Measurements from ENCODE around the gene HMGCS1. TPM values are rescaled to one million over a fixed set of nuclear protein-coding genes. Genes with fewer than 3 reads are reported as not detected.

Gene HMGCS1
- polyA plus RNA-seq, 1 donor from 2014 or later, result 498 TPM

DNA sequence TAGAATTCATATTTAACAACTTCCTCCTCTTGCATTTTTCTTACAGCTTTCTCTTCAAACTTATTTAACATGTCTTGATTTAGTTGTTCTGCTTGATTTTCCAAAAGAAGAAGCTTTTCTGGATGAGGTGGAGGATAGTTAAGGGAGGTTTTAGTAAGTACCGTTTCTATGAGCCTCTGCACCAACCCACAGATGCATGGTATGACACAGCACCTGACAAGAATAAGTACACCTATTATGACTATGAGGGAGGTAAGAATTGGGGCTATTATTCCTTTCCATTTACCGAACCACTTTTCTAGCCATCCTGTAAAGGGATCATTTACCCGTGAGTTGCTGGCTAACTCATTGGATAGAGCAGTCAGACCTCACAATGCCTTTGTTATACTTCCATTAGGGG lies 2.5 kb upstream of the HMGCS1 start:
- H3K9me2 ChIP-seq (ENCODE audit: insufficient read depth, low read length), result no peaks in the 10 kb centered on the region
- H4K20me1 ChIP-seq (ENCODE audit: insufficient read depth), result peaks cover 6% of the 10 kb centered on the region
- TF ChIP-seq, protein P1, sequence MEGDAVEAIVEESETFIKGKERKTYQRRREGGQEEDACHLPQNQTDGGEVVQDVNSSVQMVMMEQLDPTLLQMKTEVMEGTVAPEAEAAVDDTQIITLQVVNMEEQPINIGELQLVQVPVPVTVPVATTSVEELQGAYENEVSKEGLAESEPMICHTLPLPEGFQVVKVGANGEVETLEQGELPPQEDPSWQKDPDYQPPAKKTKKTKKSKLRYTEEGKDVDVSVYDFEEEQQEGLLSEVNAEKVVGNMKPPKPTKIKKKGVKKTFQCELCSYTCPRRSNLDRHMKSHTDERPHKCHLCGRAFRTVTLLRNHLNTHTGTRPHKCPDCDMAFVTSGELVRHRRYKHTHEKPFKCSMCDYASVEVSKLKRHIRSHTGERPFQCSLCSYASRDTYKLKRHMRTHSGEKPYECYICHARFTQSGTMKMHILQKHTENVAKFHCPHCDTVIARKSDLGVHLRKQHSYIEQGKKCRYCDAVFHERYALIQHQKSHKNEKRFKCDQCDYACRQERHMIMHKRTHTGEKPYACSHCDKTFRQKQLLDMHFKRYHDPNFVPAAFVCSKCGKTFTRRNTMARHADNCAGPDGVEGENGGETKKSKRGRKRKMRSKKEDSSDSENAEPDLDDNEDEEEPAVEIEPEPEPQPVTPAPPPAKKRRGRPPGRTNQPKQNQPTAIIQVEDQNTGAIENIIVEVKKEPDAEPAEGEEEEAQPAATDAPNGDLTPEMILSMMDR (IDR thresholded peaks at IDR 0.05; ENCODE audit: poor library complexity, severe bottlenecking), result no peak
- TF ChIP-seq TAF1 (IDR thresholded peaks at IDR 0.05; ENCODE audit: low read depth) (no peak), SMC3 (conservative IDR thresholded peaks at IDR 0.05; ENCODE audit: poor library complexity) (no peak), EP300 (conservative IDR thresholded peaks at IDR 0.05; ENCODE audit: poor library complexity, severe bottlenecking) (no peak), POLR2AphosphoS5 (IDR thresholded peaks at IDR 0.05) (no peak), MXI1 (conservative IDR thresholded peaks at IDR 0.05; ENCODE audit: poor library complexity, severe bottlenecking) (no peak), RAD21 (conservative IDR thresholded peaks at IDR 0.05) (no peak), EZH2 (IDR thresholded peaks at IDR 0.05; ENCODE audit: borderline replicate concordance, insufficient read depth, low read length, poor library complexity, severe bottlenecking) (no peak)
- TF ChIP-seq, protein P2, sequence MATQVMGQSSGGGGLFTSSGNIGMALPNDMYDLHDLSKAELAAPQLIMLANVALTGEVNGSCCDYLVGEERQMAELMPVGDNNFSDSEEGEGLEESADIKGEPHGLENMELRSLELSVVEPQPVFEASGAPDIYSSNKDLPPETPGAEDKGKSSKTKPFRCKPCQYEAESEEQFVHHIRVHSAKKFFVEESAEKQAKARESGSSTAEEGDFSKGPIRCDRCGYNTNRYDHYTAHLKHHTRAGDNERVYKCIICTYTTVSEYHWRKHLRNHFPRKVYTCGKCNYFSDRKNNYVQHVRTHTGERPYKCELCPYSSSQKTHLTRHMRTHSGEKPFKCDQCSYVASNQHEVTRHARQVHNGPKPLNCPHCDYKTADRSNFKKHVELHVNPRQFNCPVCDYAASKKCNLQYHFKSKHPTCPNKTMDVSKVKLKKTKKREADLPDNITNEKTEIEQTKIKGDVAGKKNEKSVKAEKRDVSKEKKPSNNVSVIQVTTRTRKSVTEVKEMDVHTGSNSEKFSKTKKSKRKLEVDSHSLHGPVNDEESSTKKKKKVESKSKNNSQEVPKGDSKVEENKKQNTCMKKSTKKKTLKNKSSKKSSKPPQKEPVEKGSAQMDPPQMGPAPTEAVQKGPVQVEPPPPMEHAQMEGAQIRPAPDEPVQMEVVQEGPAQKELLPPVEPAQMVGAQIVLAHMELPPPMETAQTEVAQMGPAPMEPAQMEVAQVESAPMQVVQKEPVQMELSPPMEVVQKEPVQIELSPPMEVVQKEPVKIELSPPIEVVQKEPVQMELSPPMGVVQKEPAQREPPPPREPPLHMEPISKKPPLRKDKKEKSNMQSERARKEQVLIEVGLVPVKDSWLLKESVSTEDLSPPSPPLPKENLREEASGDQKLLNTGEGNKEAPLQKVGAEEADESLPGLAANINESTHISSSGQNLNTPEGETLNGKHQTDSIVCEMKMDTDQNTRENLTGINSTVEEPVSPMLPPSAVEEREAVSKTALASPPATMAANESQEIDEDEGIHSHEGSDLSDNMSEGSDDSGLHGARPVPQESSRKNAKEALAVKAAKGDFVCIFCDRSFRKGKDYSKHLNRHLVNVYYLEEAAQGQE (IDR thresholded peaks at IDR 0.05; ENCODE audit: borderline replicate concordance), result no peak
- H3K36me3 ChIP-seq (ENCODE audit: insufficient read depth, low read length), result no peaks in the 10 kb centered on the region
- peaks cover 30% of the 10 kb centered on the region for H3K79me2 ChIP-seq (replicated peaks; ENCODE audit: insufficient read depth, low read length)
- H3K4me2 ChIP-seq (ENCODE audit: low read length), result no peak overlapping the region
- no peak overlapping the region for H2AFZ ChIP-seq (ENCODE audit: low read depth, low read length)
- peak overlapping the region; percentile 95 for H3K27ac ChIP-seq (ENCODE audit: low read length)
- H3K9me3 ChIP-seq (ENCODE audit: low read length), result no peaks in the 10 kb centered on the region
- no peak overlapping the region for H3K4me3 ChIP-seq (ENCODE audit: low read length)
- H3K9ac ChIP-seq (ENCODE audit: low read length), result no peak overlapping the region
- H3F3A ChIP-seq (ENCODE audit: insufficient read depth, low read length, poor library complexity, severe bottlenecking), result peaks cover 8% of the 10 kb centered on the region
- no peaks in the 10 kb centered on the region for H3K27me3 ChIP-seq (ENCODE audit: insufficient read depth, low read depth, low read length)

DNA sequence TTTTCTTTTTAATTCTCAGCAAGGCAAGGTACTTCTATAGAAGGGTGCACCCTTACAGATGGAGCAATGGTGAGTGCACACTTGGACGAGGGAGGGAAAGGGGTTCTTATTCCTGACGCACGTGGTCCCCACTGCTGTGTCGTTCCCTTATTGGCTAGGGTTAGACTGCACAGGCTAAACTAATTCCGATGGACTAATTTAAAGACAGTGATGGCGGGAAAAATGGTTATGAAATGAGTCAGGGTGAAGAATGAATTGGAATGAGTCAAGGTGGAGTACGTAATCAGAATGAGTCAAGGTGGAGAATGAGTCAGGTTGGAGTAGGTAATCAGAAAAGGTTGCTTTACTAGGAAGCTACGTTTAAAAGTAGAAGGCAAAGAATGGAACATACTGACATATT lies 2.1 kb upstream of the HMGCS1 start:
- no peak overlapping the region for H3K4me3 ChIP-seq (ENCODE audit: low read length)
- H3K4me2 ChIP-seq (ENCODE audit: low read length), result no peak overlapping the region
- H2AFZ ChIP-seq (ENCODE audit: low read depth, low read length), result no peak overlapping the region
- H3K9ac ChIP-seq (ENCODE audit: low read length), result no peak overlapping the region
- TF ChIP-seq EZH2 (IDR thresholded peaks at IDR 0.05; ENCODE audit: borderline replicate concordance, insufficient read depth, low read length, poor library complexity, severe bottlenecking), result no peak
- no peak for TF ChIP-seq EP300 (conservative IDR thresholded peaks at IDR 0.05; ENCODE audit: poor library complexity, severe bottlenecking)
- no peak for TF ChIP-seq MXI1 (conservative IDR thresholded peaks at IDR 0.05; ENCODE audit: poor library complexity, severe bottlenecking)
- TF ChIP-seq, protein P1 (IDR thresholded peaks at IDR 0.05; ENCODE audit: poor library complexity, severe bottlenecking), result no peak
- no peak for TF ChIP-seq SMC3 (conservative IDR thresholded peaks at IDR 0.05; ENCODE audit: poor library complexity)
- no peak for TF ChIP-seq POLR2AphosphoS5 (IDR thresholded peaks at IDR 0.05)
- TF ChIP-seq, protein P2 (IDR thresholded peaks at IDR 0.05; ENCODE audit: borderline replicate concordance), result no peak
- no peak for TF ChIP-seq RAD21 (conservative IDR thresholded peaks at IDR 0.05)
- TF ChIP-seq TAF1 (IDR thresholded peaks at IDR 0.05; ENCODE audit: low read depth), result no peak
- no peaks in the 10 kb centered on the region for H3K9me3 ChIP-seq (ENCODE audit: low read length)
- H3K27ac ChIP-seq (ENCODE audit: low read length), result peak overlapping the region; percentile 95
- peaks cover 34% of the 10 kb centered on the region for H3K79me2 ChIP-seq (replicated peaks; ENCODE audit: insufficient read depth, low read length)
- H3F3A ChIP-seq (ENCODE audit: insufficient read depth, low read length, poor library complexity, severe bottlenecking), result peaks cover 8% of the 10 kb centered on the region
- H3K9me2 ChIP-seq (ENCODE audit: insufficient read depth, low read length), result no peaks in the 10 kb centered on the region
- no peaks in the 10 kb centered on the region for H3K27me3 ChIP-seq (ENCODE audit: insufficient read depth, low read depth, low read length)
- H4K20me1 ChIP-seq (ENCODE audit: insufficient read depth), result peaks cover 10% of the 10 kb centered on the region
- no peaks in the 10 kb centered on the region for H3K36me3 ChIP-seq (ENCODE audit: insufficient read depth, low read length)

Measured in neural cell (in vitro differentiated cells).